GM19023 (cell line): ENCODE data around the gene SDE2.
"Not testable (repeated sequence)": the region's sequence is repeated elsewhere in the genome, so short reads cannot be mapped to it uniquely, and the experiment has no call there.

Experiments
- ATAC-seq: cut with Tn5 transposase; IDR thresholded peaks from one replicate; pipeline ENCODE4 v1.9.1; 2021; ENCODE audit warnings: mild to moderate bottlenecking, moderate library complexity; ENCODE audit not compliant: unreplicated experiment

Gene SDE2

GRCh38 chr1:226007126-226007892 is 8.2 kb upstream of the SDE2 start:
- not testable (repeated sequence) for ATAC-seq

GRCh38 chr1:226006686-226007085 is 7.5 kb upstream of the SDE2 start:
- no peak for ATAC-seq

- ATAC-seq, result no peak
Observed at GRCh38 chr1:226004396-226004795, 5.3 kb upstream of the SDE2 start.

- ATAC-seq, result no peak
Observed at GRCh38 chr1:226003502-226004170, 4.5 kb upstream of the SDE2 start.

GRCh38 chr1:226002667-226003501 is 3.7 kb upstream of the SDE2 start:
- ATAC-seq, result no peak

GRCh38 chr1:226001963-226002666 is 3.0 kb upstream of the SDE2 start:
- ATAC-seq, result peak; percentile 16

- no peak for ATAC-seq
Observed at GRCh38 chr1:226001088-226001487, 1.9 kb upstream of the SDE2 start.

GRCh38 chr1:226000493-226001081 is 1.4 kb upstream of the SDE2 start:
- not testable (repeated sequence) for ATAC-seq

- ATAC-seq, result peak; percentile 29
Observed at GRCh38 chr1:225999912-226000337, 782 bp upstream of the SDE2 start.

- ATAC-seq, result peak; percentile 6
Observed at GRCh38 chr1:225998560-225999226, 450 bp downstream of the SDE2 start.

- no peak for ATAC-seq
Observed at GRCh38 chr1:225996946-225997545, 2.1 kb downstream of the SDE2 start.

GRCh38 chr1:225995919-225996864 is 3.0 kb downstream of the SDE2 start:
- no peak for ATAC-seq

- ATAC-seq, result no peak
Observed at GRCh38 chr1:225990705-225991464, 8.3 kb downstream of the SDE2 start.

GRCh38 chr1:225987491-225988316 is 11.4 kb downstream of the SDE2 start:
- ATAC-seq, result no peak

GRCh38 chr1:225981714-225982113 is 17.4 kb downstream of the SDE2 start:
- no peak for ATAC-seq

- no peak for ATAC-seq
Observed at GRCh38 chr1:225980005-225980836, 18.9 kb downstream of the SDE2 start.
